MM.1S (cell line): ENCODE results near the gene CTNNBL1.

ENCODE experiments used
- EZH2 ChIP-seq: fragments of 300-600 bp; sonication (generic); optimal IDR thresholded peaks from 2 replicates; pipeline ENCODE3; 2017; ENCODE audit warnings: low read depth, mild to moderate bottlenecking, antibody characterized with exemption, low read length, mixed read lengths
- EZH2phosphoT487 ChIP-seq: fragments of 300-600 bp; sonication (generic); IDR thresholded peaks from 2 replicates; pipeline ENCODE4 v1.6.1; 2018; ENCODE audit warnings: antibody characterized with exemption, low read length
- TF ChIP-seq, protein P1 (sequence below): fragments of 300-600 bp; sonication (generic); IDR thresholded peaks from 2 replicates; pipeline ENCODE4 v1.5.1; 2016; ENCODE audit warnings: antibody characterized with exemption, low read length, mixed read lengths

DNA sequence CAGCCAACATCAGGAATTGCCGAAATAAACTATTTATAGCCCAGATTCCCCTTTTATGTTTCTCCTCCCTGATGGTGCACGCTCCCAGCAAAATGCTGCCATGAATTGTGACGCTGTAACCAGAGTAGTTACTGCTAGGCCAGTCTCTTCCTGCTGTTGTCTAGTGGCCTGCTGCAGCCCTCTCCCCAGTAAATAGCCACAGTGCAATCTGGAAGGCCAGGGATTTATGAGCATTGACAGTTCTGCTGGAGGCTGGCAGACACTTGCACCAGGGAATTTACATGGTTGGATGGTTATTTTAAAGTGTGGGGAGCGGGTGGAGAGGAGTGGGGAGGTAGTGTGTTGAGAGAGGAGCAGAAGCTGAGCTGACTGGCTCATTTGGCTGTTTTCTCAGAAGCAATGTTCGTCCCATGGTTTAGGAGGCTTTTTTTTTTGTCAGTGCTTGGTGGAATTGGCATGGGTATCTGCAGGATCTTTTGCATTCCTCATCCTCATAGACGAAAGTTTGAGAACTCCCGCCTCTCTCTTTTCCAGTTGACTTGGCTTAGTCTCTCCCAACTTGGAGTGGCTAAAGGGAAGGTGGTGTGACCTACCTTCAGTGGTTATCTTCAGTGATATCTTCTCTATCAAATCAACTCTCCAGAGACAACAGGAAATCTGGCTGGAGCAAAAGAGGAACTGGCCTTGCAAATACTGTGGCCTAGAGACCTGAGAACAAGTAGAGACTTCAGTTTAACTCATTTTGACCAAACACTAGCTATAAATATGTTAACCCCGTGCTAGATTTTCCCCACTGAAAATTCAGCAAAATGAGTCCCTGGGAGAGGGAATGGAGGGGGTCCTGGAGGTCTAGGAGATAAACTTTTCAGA is 109.8 kb downstream of the CTNNBL1 start:
- TF ChIP-seq, protein P1, sequence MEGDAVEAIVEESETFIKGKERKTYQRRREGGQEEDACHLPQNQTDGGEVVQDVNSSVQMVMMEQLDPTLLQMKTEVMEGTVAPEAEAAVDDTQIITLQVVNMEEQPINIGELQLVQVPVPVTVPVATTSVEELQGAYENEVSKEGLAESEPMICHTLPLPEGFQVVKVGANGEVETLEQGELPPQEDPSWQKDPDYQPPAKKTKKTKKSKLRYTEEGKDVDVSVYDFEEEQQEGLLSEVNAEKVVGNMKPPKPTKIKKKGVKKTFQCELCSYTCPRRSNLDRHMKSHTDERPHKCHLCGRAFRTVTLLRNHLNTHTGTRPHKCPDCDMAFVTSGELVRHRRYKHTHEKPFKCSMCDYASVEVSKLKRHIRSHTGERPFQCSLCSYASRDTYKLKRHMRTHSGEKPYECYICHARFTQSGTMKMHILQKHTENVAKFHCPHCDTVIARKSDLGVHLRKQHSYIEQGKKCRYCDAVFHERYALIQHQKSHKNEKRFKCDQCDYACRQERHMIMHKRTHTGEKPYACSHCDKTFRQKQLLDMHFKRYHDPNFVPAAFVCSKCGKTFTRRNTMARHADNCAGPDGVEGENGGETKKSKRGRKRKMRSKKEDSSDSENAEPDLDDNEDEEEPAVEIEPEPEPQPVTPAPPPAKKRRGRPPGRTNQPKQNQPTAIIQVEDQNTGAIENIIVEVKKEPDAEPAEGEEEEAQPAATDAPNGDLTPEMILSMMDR = no peak
- no peak for TF ChIP-seq EZH2
- TF ChIP-seq EZH2phosphoT487 = no peak
